Mononuclear cell (primary cell): ENCODE results near the gene COPS7B. TPM values are rescaled to one million over a fixed set of nuclear protein-coding genes. Genes with fewer than 3 reads are reported as not detected.

Source experiments
- H3K27me3 ChIP-seq: 2 replicates; pipeline ENCODE4 v1.6.0; 2011; ENCODE audit warnings: low read length, control low read depth; ENCODE audit not compliant: insufficient read depth
- H3K4me1 ChIP-seq: 2 replicates; pipeline ENCODE4 v1.5.1; 2011; ENCODE audit warnings: mild to moderate bottlenecking, low read length, control low read depth; ENCODE audit not compliant: insufficient read depth
- H3K4me3 ChIP-seq: 2 replicates; pipeline ENCODE4 v1.5.1; 2011; ENCODE audit warnings: mild to moderate bottlenecking, low read length, moderate library complexity
- H3K9me3 ChIP-seq: 2 replicates; pipeline ENCODE4 v1.5.1; 2011; ENCODE audit warnings: low read depth, mild to moderate bottlenecking, control low read depth, low read length
- total RNA-seq: library from RNA; depleted of rRNA; stranded (reverse); fragments of >200 nt; gene quantifications from one replicate; pipeline ENCODE4 v1.2.3, GENCODE V29; 2012

COPS7B gene
- total RNA-seq, 1 donor, result 13.6 TPM

- no peaks in the 10 kb centered on the region for H3K27me3 ChIP-seq
These were observed 30.2 kb downstream of the COPS7B start for GRCh38 chr2:231816327-231817026.

GRCh38 chr2:231819447-231820042 lies 33.3 kb downstream of the COPS7B start:
- Histone ChIP-seq H3K27me3 (peaks cover 4% of the 10 kb centered on the region), H3K4me1 (no peaks in the 10 kb centered on the region), H3K4me3 (no peak overlapping the region), H3K9me3 (no peaks in the 10 kb centered on the region)

More at GRCh38 chr2:231816327-231817026, 30.2 kb downstream of the COPS7B start:
- H3K9me3 ChIP-seq, result no peaks in the 10 kb centered on the region
- no peaks in the 10 kb centered on the region for H3K4me1 ChIP-seq
- H3K4me3 ChIP-seq, result no peak overlapping the region

- H3K27me3 ChIP-seq, result peaks cover 4% of the 10 kb centered on the region
- no peaks in the 10 kb centered on the region for H3K9me3 ChIP-seq
- no peak overlapping the region for H3K4me3 ChIP-seq
- H3K4me1 ChIP-seq, result no peaks in the 10 kb centered on the region
These were observed 34.6 kb downstream of the COPS7B start for GRCh38 chr2:231820786-231821303.

- Histone ChIP-seq H3K9me3 (no peaks in the 10 kb centered on the region), H3K27me3 (peaks cover 4% of the 10 kb centered on the region), H3K4me3 (no peak overlapping the region), H3K4me1 (no peaks in the 10 kb centered on the region)
These were observed 35.7 kb downstream of the COPS7B start for GRCh38 chr2:231821908-231822307.

- no peaks in the 10 kb centered on the region for H3K4me1 ChIP-seq
- H3K4me3 ChIP-seq, result no peak overlapping the region
- no peaks in the 10 kb centered on the region for H3K9me3 ChIP-seq
- H3K27me3 ChIP-seq, result peaks cover 2% of the 10 kb centered on the region
These were observed 66.9 kb downstream of the COPS7B start for GRCh38 chr2:231853105-231853504.

- H3K27me3 ChIP-seq, result peaks cover 2% of the 10 kb centered on the region
- no peaks in the 10 kb centered on the region for H3K4me1 ChIP-seq
- H3K4me3 ChIP-seq, result no peak overlapping the region
- no peaks in the 10 kb centered on the region for H3K9me3 ChIP-seq
These were observed 68.4 kb downstream of the COPS7B start for GRCh38 chr2:231854616-231855125.

- Histone ChIP-seq H3K27me3 (no peaks in the 10 kb centered on the region), H3K4me1 (no peaks in the 10 kb centered on the region), H3K4me3 (no peak overlapping the region), H3K9me3 (no peaks in the 10 kb centered on the region)
These were observed 70.7 kb downstream of the COPS7B start for GRCh38 chr2:231856959-231857358.

Other genes with a start within 250 kb of the COPS7B start
- gene TEX44, start 193.6 kb upstream of the COPS7B start, total RNA-seq, result not detected
- gene PTMA, start 77.9 kb upstream of the COPS7B start, total RNA-seq, result 1,408 TPM
- 11.5 TPM for gene PDE6D, start 5.2 kb upstream of the COPS7B start, total RNA-seq
- gene NPPC, start 140.0 kb downstream of the COPS7B start, total RNA-seq, result not detected
- gene DIS3L2, start 175.3 kb downstream of the COPS7B start, total RNA-seq, result 26.8 TPM